H1 (cell line): ENCODE data around the gene TMEM164. TPM values are rescaled to one million over a fixed set of nuclear protein-coding genes. Genes with fewer than 3 reads are reported as not detected.
"Not testable (repeated sequence)": the region's sequence is repeated elsewhere in the genome, so short reads cannot be mapped to it uniquely, and the experiment has no call there.

Experiments
- CTCF ChIA-PET: fragments of 300-600 bp; sonication (Branson Sonifier 250); formaldehyde crosslinking; loops from one replicate; lab custom pipeline; 2021; ENCODE audit not compliant: partially characterized antibody; lab: Charles Lee
- POLR2A ChIA-PET: fragments of 300-600 bp; sonication (Branson Sonifier 250); formaldehyde crosslinking; loops from one replicate; lab custom pipeline; 2021; ENCODE audit warnings: inconsistent platforms; ENCODE audit not compliant: partially characterized antibody; lab: Charles Lee
- DNase-seq, 2 experiments: peaks; one replicate each; pipeline versions ENCODE4 v3.0.0 to v3.0.0-alpha.2; 2010 to 2022; ENCODE audit warnings: low spot score in 2 of 2, low read depth in 1 of 2, mixed read lengths in 1 of 2
- FAIRE-seq: peaks from 2 replicates; lab custom pipeline; 2011; peaks lifted over from hg19 to GRCh38; lab: Jason Lieb, UNC
- H2AFZ ChIP-seq: 2 replicates; pipeline ENCODE4 v1.8.1; 2012; ENCODE audit warnings: low read length, inconsistent platforms
- H2AK5ac ChIP-seq: 2 replicates; pipeline ENCODE4 v1.6.1; 2013; ENCODE audit warnings: low read depth, low read length
- H2BK120ac ChIP-seq: replicated peaks from 2 replicates; pipeline ENCODE3; 2013; ENCODE audit warnings: low read depth, low read length, inconsistent platforms
- H2BK12ac ChIP-seq: 2 replicates; pipeline ENCODE4 v1.6.1; 2013; ENCODE audit warnings: low read depth, low read length
- H2BK15ac ChIP-seq: 2 replicates; pipeline ENCODE4 v1.6.1; 2013; ENCODE audit warnings: low read length
- H2BK20ac ChIP-seq: 2 replicates; pipeline ENCODE4 v1.6.1; 2013; ENCODE audit warnings: low read length
- H2BK5ac ChIP-seq: 2 replicates; pipeline ENCODE4 v1.6.1; 2013; ENCODE audit warnings: low read depth, low read length
- H3K14ac ChIP-seq: 2 replicates; pipeline ENCODE4 v1.6.1; 2013; ENCODE audit warnings: inconsistent platforms; ENCODE audit not compliant: insufficient read length
- H3K18ac ChIP-seq: 2 replicates; pipeline ENCODE4 v1.6.1; 2013; ENCODE audit warnings: low read length; ENCODE audit errors: extremely low read depth
- H3K23ac ChIP-seq: 2 replicates; pipeline ENCODE4 v1.6.1; 2013; ENCODE audit warnings: inconsistent platforms; ENCODE audit not compliant: insufficient read length
- H3K23me2 ChIP-seq: 2 replicates; pipeline ENCODE4 v1.6.1; 2013; ENCODE audit warnings: low read depth, low read length
- H3K27ac ChIP-seq: 2 replicates; pipeline ENCODE4 v1.6.1; 2011; ENCODE audit warnings: low read depth, low read length, inconsistent platforms
- H3K27me3 ChIP-seq, 4 experiments: replicated peaks in 1 of 4; 1 replicate in 1 of 4; 2 replicates in 3 of 4; pipeline versions ENCODE4 v1.6.1 to v1.8.1; 2011 to 2013; ENCODE audit warnings: low read length in 3 of 4, mild to moderate bottlenecking in 3 of 4, inconsistent platforms in 2 of 4, mixed read lengths in 2 of 4, moderate library complexity in 1 of 4; ENCODE audit not compliant: control insufficient read depth in 3 of 4, insufficient read depth in 3 of 4; ENCODE audit errors: extremely low read depth in 1 of 4
- H3K36me3 ChIP-seq, 4 experiments: 2 replicates each; pipeline versions ENCODE4 v1.6.1 to v1.8.1; 2011 to 2013; ENCODE audit warnings: mild to moderate bottlenecking in 4 of 4, low read length in 3 of 4, moderate library complexity in 2 of 4, control low read depth in 1 of 4, inconsistent platforms in 1 of 4; ENCODE audit not compliant: insufficient read depth in 4 of 4, control insufficient read depth in 2 of 4
- H3K4ac ChIP-seq: replicated peaks from 2 replicates; pipeline ENCODE3; 2013; ENCODE audit warnings: low read length, low read depth, mixed read lengths, inconsistent platforms; ENCODE audit not compliant: insufficient read length
- H3K4me1 ChIP-seq, 4 experiments: replicated peaks in 1 of 4; 1 replicate in 1 of 4; 2 replicates in 3 of 4; pipeline versions ENCODE4 v1.6.1 to v1.8.1; 2011 to 2013; ENCODE audit warnings: low read length in 3 of 4, inconsistent platforms in 2 of 4, mixed read lengths in 1 of 4; ENCODE audit not compliant: insufficient read depth in 4 of 4, control insufficient read depth in 3 of 4
- H3K4me2 ChIP-seq, 2 experiments: 2 replicates each; pipeline versions ENCODE4 v1.6.1 to v1.8.1; 2011 to 2013; ENCODE audit warnings: low read depth in 2 of 2, low read length in 2 of 2, control low read depth in 1 of 2, inconsistent platforms in 1 of 2, mild to moderate bottlenecking in 1 of 2; ENCODE audit not compliant: insufficient read depth in 1 of 2
- H3K4me3 ChIP-seq, 4 experiments: fragments of 200-600, 300-600 bp in 1 of 4; sonication (generic), shearing (Covaris generic), sonication (Bioruptor Twin) in 1 of 4; 2 replicates each; pipeline versions ENCODE4 v1.5.1 to v1.8.1; 2011 to 2016; ENCODE audit warnings: low read length in 4 of 4, low read depth in 3 of 4, control low read depth in 2 of 4, inconsistent platforms in 2 of 4, mild to moderate bottlenecking in 2 of 4, mixed read lengths in 1 of 4, moderate library complexity in 1 of 4; ENCODE audit not compliant: insufficient read depth in 2 of 4; ENCODE audit errors: extremely low read depth in 1 of 4
- H3K56ac ChIP-seq: replicated peaks from 2 replicates; pipeline ENCODE3; 2013; ENCODE audit warnings: low read depth, mild to moderate bottlenecking, mixed read lengths, low read length, inconsistent platforms; ENCODE audit not compliant: insufficient read length
- H3K79me1 ChIP-seq: 2 replicates; pipeline ENCODE4 v1.6.1; 2013; ENCODE audit warnings: low read depth, low read length, control low read depth
- H3K79me2 ChIP-seq, 2 experiments: 2 replicates each; pipeline versions ENCODE4 v1.6.1 to v1.8.1; 2012 to 2013; ENCODE audit warnings: low read length in 2 of 2, mild to moderate bottlenecking in 2 of 2, inconsistent platforms in 1 of 2; ENCODE audit not compliant: insufficient read depth in 2 of 2, control insufficient read depth in 1 of 2
- H3K9ac ChIP-seq, 4 experiments: replicated peaks in 1 of 4; 1 replicate in 1 of 4; 2 replicates in 3 of 4; pipeline versions ENCODE4 v1.6.1 to v1.8.1; 2011 to 2013; ENCODE audit warnings: low read depth in 3 of 4, low read length in 3 of 4, control low read depth in 2 of 4, mild to moderate bottlenecking in 2 of 4, moderate library complexity in 2 of 4, inconsistent platforms in 1 of 4; ENCODE audit errors: extremely low read depth in 1 of 4
- H3K9me3 ChIP-seq, 2 experiments: 2 replicates each; pipeline versions ENCODE4 v1.6.1 to v1.8.1; 2012 to 2013; ENCODE audit warnings: mild to moderate bottlenecking in 2 of 2, moderate library complexity in 2 of 2, control low read depth in 1 of 2, inconsistent platforms in 1 of 2, low read depth in 1 of 2, low read length in 1 of 2, mixed read lengths in 1 of 2; ENCODE audit not compliant: insufficient read depth in 2 of 2
- H4K20me1 ChIP-seq, 2 experiments: replicated peaks in 1 of 2; 2 replicates each; pipeline versions ENCODE3 to v1.8.1; 2011 to 2013; ENCODE audit warnings: inconsistent platforms in 2 of 2, low read length in 2 of 2, mild to moderate bottlenecking in 1 of 2; ENCODE audit not compliant: insufficient read depth in 2 of 2, control insufficient read depth in 1 of 2
- H4K5ac ChIP-seq: 2 replicates; pipeline ENCODE4 v1.6.1; 2013; ENCODE audit warnings: low read length, low read depth, mixed read lengths, inconsistent platforms; ENCODE audit not compliant: insufficient read length
- H4K8ac ChIP-seq: 2 replicates; pipeline ENCODE4 v1.8.0; 2013; ENCODE audit warnings: mild to moderate bottlenecking, moderate library complexity, low read length, inconsistent platforms; ENCODE audit not compliant: insufficient read depth; ENCODE audit errors: extremely low read depth
- H4K91ac ChIP-seq: replicated peaks from 2 replicates; pipeline ENCODE3; 2013; ENCODE audit warnings: low read length, mixed read lengths, inconsistent platforms; ENCODE audit not compliant: insufficient read length
- WGBS, 2 experiments: shearing (Covaris generic) in 1 of 2; methylation state at CpG; one replicate each; pipeline versions ENCODE4 v1.1.6 to v1.1.7; 2013 to 2015; ENCODE audit warnings: low lambda C conversion rate in 2 of 2, mixed read lengths in 2 of 2, inconsistent platforms in 1 of 2, low coverage in 1 of 2, missing lambda C conversion rate in 1 of 2; ENCODE audit not compliant: insufficient replicate concordance in 2 of 2, insufficient coverage in 1 of 2, insufficient read length in 1 of 2; ENCODE audit errors: extremely low coverage in 1 of 2, missing lambda C conversion rate in 1 of 2; 5-methylcytosine and 5-hydroxymethylcytosine counted together
- polyA plus RNA-seq, 7 experiments: library from polyadenylated mRNA; depleted of rRNA in 3 of 7; stranded (reverse) in 5 of 7; unstranded in 2 of 7; fragments of >200 nt in 5 of 7; fragments of 200-250 nt in 2 of 7; gene quantifications; 1 replicate in 5 of 7; 2 replicates in 1 of 7; 4 replicates in 1 of 7; pipeline versions ENCODE4 v1.2.1 to v1.2.3, GENCODE V29; 2011 to 2013; ENCODE audit warnings: missing spikeins in 2 of 7, mixed read lengths in 2 of 7
- total RNA-seq: library from RNA; stranded (reverse); fragmentation: NEBNext Ultra II Directional; extraction: Animal tissue kit (Norgen Biotek cat#: 25700); gene quantifications from 2 replicates; pipeline ENCODE4 v1.2.1, GENCODE V29; 2021

Gene TMEM164
- total and polyA plus RNA-seq, 2 of the 8 experiments (the other 6 are each of a cell fraction or from before 2014, with no cell fraction given): 7.3 to 14.8 TPM

DNA sequence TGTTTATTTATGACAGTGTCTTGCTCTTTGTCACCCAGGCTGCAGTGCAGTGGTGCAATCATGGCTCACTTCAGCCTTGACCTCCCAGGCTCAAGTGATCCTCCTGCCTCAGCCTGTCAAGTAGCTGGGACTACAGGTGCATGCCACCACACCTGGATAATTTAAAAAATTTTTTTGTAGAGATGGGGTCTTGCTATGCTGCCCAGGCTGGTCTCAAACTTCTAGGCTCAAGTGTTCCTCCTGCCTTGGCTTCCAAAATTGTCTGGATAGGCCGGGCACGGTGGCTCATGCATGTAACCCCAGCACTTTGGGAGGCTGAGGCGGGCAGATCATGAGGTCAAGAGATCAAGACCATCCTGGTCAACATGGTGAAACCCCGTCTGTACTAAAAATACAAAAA is 32.1 kb upstream of the TMEM164 start:
- H4K5ac ChIP-seq, H3K4me1 ChIP-seq, H2AK5ac ChIP-seq, H2AFZ ChIP-seq, H3K79me1 ChIP-seq, H3K27ac ChIP-seq, H4K20me1 ChIP-seq, H3K23me2 ChIP-seq, H3K79me2 ChIP-seq, H4K91ac ChIP-seq, H3K4ac ChIP-seq, H3K14ac ChIP-seq, H2BK120ac ChIP-seq, H3K9ac ChIP-seq, H3K4me2 ChIP-seq, H2BK15ac ChIP-seq, H3K27me3 ChIP-seq, POLR2A ChIA-PET, H3K18ac ChIP-seq, H2BK12ac ChIP-seq, CTCF ChIA-PET, H2BK20ac ChIP-seq, H3K4me3 ChIP-seq, H2BK5ac ChIP-seq, H3K9me3 ChIP-seq, FAIRE-seq, H4K8ac ChIP-seq, H3K36me3 ChIP-seq, H3K56ac ChIP-seq, H3K23ac ChIP-seq, DNase-seq: not testable (repeated sequence)
- 76% methylated on average over 3 of the region's 4 CpGs; no CpG with 5 or more reads in 1 of the 2 experiments for WGBS, 2 experiments
